ENCODE results near the gene GCNT1.
"Not testable (repeated sequence)": the region's sequence is repeated elsewhere in the genome, so short reads cannot be mapped to it uniquely, and the experiment has no call there.

The GCNT1 gene

DNA sequence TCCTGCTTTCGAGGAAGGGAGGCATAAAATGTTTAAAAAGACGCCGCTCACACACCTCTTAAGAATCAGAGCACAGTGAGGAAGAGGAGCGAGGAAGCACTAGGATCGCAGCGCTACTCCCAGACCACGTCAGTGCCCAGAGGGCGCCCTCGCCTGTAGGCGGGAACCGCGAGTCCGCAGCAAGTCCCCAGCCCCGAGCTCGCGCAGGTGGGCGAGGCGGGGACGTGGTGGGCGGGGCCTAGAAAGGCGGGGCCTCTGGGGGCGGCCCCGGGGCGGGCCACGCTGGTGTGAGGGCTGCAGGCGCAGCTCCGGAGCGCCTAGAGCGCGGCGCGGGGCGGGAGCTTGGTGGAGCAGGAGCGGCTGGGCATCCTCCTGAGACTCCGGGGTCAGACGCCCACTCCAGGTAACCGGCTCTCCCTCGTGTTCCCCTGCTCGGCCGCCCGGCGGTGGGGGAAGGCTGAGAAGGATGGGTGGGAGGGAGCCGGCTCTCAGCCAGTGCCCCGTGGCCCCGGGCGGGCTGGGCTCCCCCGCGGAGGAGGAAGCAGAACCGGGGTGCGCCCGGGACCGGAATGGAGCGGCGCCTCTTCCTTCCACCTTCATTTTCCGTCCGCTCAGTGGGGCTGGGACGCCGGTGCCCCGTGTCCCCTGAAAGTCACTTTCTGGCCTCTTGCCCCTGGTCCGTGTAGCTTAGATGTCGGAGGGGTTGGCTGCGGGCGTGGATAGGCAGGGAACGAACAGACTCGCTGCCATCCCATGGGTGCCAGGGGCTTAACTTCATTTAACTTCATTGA, at the start of gene GCNT1:
GCNT1 (plus strand) TSS at position 280 of the 791 bp plus-strand sequence. CDS start 43,200 bp downstream, outside the sequence.
- peak; percentile 98 for ATAC-seq
- peak; percentile 96 for DNase-seq

DNA sequence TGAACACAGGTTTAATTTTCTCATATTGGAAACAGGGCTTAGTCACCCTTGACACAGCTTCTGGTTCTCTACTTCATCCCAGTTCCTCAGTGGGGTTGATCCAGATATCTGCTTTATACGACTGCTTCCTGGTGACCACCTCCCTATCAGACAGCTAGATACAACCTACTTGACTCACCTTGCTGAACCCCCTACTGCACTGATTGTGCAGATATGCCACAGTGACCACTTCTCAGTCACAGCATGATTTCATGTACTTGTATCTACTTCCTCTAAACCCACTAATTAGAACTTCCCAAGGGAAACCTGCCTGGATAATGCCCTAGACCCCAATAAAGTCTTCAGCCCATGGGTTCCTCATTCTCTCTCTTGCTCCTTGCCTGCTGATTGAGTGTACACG, 46.3 kb upstream of the GCNT1 start:
- ATAC-seq (no peak), DNase-seq (no peak)

DNA sequence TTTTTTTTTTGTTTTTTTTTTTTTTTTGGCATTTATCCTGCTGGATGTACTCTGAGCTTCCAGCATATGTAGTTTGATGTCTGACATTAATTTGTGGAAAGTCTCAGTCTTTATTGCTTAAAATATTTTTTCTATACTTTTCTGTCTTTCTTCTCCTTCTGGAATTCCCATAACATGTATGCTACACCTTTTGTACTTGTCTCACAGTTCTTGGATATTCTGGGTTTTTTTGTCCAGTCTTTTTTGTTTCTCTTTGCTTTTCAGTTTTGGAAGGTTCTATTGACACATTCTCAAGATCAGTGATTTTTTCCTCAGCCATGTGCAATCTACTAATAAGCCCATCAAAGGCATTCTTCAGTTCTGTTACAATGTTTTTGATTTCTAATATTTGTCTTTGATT, 45.3 kb upstream of the GCNT1 start:
- no peak for DNase-seq
- no peak for ATAC-seq

DNA sequence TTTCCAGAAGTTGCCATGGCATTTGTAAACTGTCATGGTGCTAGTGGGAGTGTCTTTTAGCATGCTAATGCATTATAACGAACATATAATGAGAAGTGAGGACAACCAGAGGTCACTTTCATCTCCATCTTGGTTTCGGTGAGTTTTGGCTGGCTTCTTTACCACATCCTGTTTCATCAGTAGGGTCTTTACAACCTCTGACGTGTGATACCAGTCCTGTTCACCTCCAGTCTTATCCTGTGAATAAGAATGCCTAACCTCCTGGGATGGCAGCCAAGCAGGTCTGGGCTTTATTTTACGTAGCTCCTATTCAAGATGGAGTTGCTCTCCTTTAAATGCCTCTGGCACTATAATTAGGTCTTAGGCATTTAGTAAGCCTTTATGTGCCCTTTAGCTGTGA, 44.3 kb upstream of the GCNT1 start:
- ATAC-seq = peak; percentile 40
- no peak for DNase-seq

DNA sequence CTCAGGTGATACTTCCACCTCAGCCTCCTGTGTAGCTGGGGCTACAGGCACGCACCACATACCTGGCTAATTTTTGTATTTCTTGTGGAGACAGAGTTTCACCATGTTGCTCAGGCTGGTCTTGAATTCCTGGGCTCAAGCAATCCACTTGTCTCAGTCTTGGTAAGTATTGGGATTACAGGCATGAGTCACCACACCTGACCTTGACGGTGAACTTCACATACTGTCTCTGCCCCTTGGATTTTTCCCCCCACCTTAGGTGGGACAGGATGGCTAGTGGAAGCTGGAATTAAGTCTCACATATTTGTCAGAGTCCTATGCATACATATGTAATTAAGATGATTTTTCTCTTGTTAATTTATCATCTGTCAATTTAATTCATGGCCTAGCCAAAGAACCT, 43.8 kb upstream of the GCNT1 start:
- no peak for DNase-seq
- no peak for ATAC-seq

DNA sequence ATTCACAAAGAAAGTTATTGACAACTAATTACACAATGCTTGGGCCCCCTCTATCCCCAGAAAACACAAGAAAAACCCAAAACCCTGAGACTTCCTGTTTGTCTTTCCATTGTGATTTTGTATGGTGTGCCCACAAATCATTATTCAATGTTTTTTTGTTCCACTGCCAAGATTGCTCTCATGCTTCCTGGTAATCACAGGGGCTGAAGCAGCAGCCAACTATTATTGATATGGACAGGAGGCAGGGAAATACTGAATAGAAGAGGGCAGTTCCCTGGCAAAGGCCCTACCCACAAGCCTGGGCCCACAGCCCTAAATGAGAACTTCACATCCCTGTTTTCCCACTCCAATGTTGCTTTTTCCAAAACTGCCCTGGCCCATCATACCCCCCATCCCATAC, 43.3 kb upstream of the GCNT1 start:
- DNase-seq (no peak), ATAC-seq (no peak)

DNA sequence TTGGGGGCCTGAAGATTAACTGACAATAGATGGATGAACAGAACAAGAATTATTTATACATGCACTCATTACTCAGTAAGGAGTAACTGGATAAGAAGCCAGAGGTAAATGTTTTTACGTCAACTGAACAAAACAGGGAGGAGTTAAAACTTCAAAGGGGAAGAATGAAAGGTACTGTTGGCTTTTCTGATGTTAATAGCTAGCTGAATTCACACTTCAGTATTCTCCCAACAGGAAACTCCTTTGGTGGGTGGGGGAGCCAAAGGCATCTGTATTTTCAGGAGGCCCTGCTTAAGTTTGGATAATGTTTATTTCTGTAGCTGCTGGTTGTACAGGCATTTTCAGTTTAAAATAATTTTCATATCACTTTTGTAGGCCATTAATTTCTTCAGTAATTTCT, 41.6 kb upstream of the GCNT1 start:
- ATAC-seq (no peak), DNase-seq (no peak)

DNA sequence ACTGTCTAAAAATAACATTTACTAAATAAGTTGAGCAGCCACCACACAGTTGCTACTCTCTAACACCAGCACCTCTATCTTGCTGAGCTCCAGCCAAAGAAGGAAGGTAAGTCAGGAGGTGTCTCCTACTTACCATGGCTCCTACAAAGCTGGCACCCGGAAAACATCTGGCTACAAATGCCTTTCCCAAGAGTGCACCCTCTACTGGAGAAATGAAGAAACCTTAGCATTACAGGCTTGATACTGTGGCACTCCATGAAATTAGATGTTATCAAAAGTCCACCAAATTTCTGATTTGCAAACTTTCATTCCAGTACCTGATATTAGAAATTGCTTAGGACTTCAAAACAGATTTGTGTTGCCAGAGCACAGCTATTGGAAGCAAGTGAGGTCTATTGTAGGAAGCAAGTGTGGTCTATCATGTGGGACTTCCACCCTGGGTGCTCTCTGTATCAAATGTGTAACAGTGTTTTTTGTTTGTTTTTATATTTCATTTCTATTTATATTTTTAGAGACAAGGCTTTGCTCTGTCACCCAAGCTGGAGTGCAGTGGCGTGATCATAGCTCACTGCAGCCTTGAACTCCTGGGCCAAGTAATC, 39.1 kb upstream of the GCNT1 start:
- ATAC-seq = no peak
- no peak for DNase-seq

DNA sequence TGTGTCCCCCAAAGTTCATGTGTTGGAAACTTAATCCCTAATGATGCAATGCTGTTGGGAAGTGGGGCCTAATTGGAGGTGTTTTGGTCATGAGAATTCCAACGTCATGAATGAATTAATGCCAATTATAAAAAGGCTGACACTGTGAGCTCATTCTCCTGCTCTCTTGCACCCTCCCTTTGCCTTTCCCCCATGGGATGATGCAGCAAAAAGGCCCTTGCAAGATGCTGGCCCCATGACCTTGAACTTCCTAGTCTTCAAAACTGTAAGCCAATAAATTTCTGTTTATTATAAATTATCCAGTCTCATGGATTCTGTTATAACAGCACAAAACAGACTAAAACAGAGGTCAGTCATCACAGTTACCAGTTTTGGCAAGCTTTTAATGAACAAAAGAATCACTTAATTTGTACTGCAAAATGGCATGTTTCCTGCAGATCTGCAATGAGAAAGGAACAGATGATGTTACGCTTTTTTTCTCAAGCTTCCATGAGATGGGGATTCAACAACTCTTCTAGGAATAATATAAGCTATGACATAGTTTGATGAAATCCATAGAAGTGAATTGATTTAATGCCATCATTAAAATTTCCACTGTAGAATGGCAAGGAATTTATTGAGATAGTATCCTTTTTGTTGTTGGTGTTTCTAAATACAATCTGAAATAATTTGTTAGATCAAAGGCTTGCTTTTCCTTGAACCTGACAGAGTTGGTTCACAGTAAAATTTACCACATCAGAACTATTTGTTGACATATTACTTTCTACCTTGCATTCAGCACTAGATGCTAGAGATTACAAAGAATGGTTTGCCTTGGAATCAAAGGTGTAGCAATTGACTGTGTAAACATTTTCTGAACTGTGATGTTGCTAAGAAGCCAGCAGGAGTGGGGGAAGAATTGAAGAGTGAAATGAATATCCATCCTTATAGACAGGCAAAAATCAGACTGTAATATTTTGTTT, 35.5 kb upstream of the GCNT1 start:
- no peak for ATAC-seq
- DNase-seq = no peak

DNA sequence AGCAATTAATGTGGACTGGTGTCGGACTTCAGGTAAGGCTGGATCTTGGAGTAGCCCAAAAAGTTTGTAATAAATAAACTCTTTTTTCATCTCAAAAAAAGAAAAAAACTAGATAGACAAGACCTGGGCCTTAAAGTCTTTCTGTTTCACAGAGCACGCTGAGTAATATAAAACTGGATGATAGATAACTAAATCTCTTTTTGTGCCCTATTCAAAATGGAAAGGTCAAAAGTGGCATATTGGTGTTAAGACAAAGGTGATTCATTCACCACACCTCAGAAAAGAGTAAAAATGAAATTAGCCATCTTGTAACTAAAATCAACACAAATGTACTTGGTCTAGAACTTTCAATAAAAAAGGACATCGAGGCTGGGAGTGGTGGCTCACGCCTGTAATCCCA, 34.5 kb upstream of the GCNT1 start:
- no peak for DNase-seq
- peak; percentile 87 for ATAC-seq

DNA sequence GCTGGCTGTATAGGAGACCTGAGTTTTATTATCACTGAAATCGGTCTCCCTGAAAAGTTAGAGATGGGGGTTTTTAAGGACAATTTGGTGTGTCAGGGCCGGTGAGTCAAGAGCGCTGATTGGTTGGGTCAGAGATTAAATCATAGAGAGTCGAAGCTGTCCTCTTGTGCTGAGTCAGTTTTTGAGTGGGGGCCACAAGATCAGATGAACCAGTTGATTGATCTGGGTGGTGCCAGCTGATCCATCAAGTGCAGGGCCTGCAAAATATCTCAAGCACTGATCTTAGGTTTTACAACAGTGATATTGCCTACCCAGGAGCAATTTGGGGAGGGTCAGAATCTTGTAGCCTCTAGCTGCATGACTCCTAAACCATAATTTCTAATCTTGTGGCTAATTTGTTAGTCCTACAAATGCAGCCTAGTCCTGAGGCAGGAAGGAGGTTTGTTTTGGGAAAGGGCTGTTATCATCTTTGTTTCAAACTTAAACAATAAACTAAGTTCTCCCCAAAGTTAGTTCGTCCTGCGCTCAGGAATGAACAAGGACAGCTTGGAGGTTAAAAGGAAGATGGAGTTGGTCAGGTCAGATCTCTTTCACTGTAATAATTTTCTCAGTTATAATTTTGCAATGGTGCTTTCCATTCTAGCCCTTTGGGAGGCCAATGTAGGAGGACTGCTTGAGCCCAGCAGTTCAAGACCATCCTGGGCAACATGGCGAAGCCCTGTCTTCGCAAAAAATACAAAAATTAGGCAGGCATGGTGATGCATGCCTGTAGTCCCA, 33.1 kb upstream of the GCNT1 start:
- no peak for DNase-seq
- no peak for ATAC-seq

DNA sequence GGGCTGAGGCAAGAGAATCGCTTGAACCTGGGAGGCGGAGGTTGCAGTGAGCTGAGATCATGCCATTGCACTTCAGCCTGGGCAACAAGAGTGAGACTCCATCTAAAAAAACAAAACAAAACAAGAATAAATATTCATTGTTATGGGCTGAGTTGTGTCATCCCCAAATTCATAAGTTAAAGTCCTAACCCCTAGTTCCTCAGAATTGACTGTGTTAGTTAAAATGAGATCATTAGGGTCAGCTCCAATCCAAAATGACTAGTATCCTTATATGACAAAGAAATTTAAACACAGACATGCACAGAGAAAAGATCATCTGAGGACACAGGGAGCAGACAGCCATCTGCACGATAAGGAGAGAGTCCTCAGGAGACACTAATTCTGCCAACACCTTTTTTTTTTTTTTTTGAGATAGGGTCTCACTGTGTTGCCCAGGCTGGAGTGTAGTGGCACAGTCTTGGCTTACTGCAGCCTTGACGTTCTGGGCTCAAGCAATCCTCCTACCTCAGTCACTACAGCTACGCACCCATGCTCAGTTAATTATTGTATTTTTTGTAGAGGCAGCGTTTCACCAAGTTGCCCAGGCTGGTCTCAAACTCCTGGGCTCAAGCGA, 32.1 kb upstream of the GCNT1 start:
- ATAC-seq (no peak), DNase-seq (no peak)

DNA sequence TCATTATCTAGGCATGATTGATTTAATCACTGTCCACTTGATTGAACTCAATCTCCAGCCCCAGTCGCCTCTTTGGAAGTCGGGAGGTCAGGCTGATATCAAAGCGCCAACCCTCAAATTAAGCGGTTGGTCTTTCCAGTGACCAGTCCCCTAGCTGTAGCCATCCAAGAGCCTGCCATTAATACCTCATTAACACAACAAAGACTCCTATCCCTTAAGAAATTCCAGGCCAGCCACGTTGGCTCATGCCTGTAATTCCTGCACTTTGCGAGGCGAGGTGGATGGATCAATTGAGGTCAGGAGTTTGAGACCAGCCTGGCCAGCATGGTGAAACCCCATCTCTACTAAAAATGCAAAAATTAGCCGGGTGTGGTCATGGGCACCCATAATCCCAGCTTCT, 27.4 kb upstream of the GCNT1 start:
- ATAC-seq (no peak), DNase-seq (no peak)

DNA sequence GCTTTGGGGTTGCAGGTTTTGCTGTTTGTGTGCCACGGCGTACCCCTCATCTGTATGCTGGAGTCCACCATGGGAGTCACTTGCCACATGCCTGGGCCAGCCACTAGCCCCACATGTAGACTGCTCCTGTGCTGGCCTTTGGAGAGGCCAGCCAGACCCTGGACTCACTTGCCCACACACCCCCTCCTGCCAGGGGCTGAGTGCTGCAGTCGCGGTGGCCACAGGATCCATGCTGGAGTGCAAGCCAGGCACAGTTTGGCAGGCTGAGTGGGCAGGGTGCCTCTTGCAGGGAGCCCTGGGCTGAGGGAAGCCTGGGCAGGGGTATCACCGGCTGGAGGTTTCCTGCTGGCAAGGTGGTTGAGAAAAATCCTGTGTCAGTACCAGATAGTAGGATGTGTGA, 25.6 kb upstream of the GCNT1 start:
- DNase-seq (no peak), ATAC-seq (peak; percentile 39)

DNA sequence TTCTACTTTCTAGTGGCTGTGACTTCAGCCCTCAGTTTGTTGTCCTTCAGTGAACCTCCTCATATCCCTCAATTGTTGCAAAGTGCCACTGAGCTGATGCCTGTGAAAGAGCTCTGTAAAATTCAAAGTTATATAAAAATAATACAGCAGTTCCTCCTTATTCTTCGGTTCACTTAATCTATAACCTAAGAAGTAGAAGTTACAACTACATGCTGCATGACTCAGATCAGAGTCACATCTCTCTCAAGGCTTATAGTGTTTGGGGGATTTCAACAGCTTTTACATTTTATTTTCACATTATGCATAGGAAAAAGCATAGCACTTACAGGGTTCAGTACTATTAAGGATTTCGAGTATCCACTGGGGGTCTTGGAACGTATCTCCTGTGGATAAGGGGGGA, 25.1 kb upstream of the GCNT1 start:
- peak; percentile 56 for ATAC-seq
- DNase-seq = no peak

DNA sequence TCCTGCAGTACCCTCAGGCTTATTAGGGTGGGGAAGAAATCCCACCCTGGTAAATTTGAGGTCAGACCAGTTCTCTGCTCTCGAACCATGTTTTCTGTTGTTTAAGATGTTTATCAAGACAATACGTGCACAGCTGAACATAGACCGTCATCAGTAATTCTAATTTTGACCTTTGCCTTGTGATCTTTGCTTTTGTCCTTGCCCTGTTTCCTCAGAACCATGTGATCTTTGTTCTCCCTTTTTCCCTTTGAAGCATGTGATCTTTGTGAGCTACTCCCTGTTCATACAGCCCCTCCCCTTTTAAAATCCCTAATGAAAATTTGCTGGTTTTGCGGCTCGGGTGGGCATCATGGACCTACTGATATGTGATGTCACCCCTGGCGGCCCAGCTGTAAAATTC, 24.1 kb upstream of the GCNT1 start:
- DNase-seq, ATAC-seq: not testable (repeated sequence)

DNA sequence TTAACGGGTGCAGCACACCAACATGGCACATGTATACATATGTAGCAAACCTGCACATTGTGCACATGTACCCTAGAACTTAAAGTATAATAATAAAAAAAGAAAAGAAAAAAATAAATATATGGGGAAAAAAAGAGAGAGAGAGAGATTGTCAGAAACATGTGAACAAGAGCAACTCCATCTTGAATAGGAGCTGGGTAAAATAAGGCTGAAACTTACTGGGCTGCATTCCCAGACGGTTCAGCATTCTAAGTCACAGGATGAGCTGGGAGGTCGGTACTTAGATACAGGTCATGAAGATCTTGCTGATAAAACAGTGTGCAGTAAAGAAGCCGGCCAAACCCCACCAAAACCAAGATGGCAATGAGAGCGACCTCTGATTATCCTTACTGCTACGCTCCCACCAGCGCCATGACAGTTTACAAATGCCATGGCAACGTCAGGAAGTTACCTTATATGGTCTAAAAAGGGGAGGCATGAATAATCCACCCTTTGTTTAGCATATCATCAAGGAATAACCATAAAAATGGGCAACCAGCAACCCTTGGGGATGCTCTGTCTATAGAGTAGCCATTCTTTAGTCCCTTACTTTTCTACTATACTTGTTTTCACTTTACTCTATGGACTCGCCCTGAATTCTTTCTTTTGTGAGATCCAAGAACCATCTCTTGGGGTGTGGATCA, 21.8 kb upstream of the GCNT1 start:
- DNase-seq, ATAC-seq: not testable (repeated sequence)

DNA sequence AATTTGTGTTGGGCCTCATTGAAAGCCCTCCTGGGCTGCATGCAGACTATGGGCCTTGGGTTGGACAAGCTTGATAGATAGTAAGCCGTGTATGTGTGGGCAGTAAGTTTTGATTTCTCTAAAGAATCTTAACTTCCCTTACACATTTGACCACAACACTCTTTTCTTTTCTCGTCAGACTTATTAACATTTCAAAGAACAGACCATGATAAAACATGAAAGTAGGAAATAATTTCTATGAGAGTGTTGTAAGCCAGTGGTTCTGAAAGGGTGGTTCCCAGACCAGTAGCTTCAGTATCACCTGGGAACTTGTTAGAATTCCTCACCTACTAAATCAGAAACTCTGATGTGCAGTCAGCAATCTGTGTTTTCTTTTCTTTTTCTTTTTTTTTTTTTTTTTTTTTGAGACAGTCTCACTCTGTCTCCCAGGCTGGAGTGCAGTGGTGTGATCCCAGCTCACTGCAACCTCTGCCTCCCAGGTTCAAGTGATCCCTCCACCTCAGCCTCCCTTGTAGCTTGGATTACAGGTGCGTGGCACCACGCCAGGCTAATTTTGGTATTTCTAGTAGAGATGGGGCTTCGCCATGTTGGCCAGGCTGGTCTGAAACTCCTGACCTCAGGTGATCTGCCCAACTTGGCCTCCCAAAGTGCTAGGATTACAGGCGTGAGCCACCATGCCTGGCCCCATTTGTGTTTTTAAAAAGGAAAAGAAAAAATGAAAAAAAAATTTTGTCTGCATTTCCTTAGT, 20.0 kb upstream of the GCNT1 start:
- no peak for DNase-seq
- ATAC-seq = peak; percentile 63

DNA sequence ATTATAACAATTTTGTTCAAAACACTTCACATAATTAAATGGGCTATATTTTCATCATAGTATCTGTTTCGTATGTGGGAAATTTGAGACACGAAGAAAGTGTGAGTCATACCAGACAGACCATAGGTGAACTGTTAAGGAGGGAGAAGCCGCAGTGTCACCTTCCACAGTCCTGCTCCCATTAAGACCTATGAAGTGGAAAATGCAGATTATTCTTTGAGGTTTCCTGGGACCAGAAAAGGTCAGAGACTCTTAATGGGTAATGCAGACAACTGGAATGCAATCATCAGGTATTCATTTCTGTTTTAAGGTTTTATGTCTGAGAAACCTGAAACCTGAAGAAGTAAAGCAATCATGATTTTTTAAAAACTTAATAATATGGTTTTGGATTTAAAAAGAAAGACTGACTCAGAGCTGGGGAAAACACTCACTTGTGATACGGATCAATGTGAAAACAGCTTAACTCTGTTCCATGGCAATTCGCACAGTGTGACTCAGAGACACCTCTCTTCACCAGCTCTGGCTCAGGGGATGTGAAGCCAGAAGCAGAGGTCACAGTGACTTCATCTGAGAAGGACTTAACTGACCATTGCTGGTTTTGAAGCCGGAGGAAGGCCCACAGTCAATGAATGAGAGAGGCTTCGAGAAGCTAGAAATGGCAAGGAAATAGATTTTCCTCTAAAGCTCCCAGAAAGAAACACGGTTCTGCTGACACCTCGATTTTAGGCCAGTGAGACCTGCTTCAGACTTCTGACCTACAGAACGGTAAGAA, 17.2 kb upstream of the GCNT1 start:
- peak; percentile 53 for DNase-seq
- ATAC-seq = peak; percentile 89
